T-helper 2 cell treated with Interferon-gamma antibody and Interleukin-4, amounts not matched to agents 100 ng/mL and 5 ng/mL, for 36 hours (primary cell): ENCODE data around the gene CDO1. TPM values are rescaled to one million over a fixed set of nuclear protein-coding genes. Genes with fewer than 3 reads are reported as not detected.

ENCODE experiments used
- intact Hi-C: fragments of 100-400 bp; cut with micrococcal nuclease; formaldehyde crosslinking; loops from one replicate; pipeline ENCODE4 v1.15.1; 2023
- total RNA-seq: library from RNA; stranded (reverse); gene quantifications from 2 replicates; pipeline ENCODE4 v1.2.3, GENCODE V29; 2022

CDO1 gene
- total RNA-seq: 0.09 and 0.23 TPM in 2 replicates

- intact Hi-C loops: loop anchor here (10.0 kb wide), 1 partner anchor 758 kb away; the partner anchor contains the start of gene SEMA6A
Observed at GRCh38 chr5:115816226-115817081, at the start of gene CDO1. CDO1 (minus strand) TSS chr5:115816659; CDS start chr5:115816397, 262 bp downstream.

- intact Hi-C loops: no loop called here
Observed at GRCh38 chr5:115859378-115859777, 42.9 kb upstream of the CDO1 start.

- intact Hi-C loops: no loop called here
Observed at GRCh38 chr5:115858396-115858795, 41.9 kb upstream of the CDO1 start.

- intact Hi-C loops: no loop called here
Observed at GRCh38 chr5:115857626-115858349, 41.3 kb upstream of the CDO1 start.

- intact Hi-C loops: no loop called here
Observed at GRCh38 chr5:115857057-115857479, 40.6 kb upstream of the CDO1 start.

- intact Hi-C loops: no loop called here
Observed at GRCh38 chr5:115855959-115856358, 39.5 kb upstream of the CDO1 start.

GRCh38 chr5:115854139-115854538 is 37.7 kb upstream of the CDO1 start:
- intact Hi-C loops: no loop called here

GRCh38 chr5:115850744-115851416 is 34.4 kb upstream of the CDO1 start:
- intact Hi-C loops: no loop called here

GRCh38 chr5:115849258-115849798 is 32.9 kb upstream of the CDO1 start:
- intact Hi-C loops: loop anchor here (10.0 kb wide), 1 partner anchor 725 kb away; the partner anchor contains the start of gene SEMA6A

GRCh38 chr5:115847290-115847689 is 30.8 kb upstream of the CDO1 start:
- intact Hi-C loops: loop anchor here (10.0 kb wide), 1 partner anchor 728 kb away; the partner anchor contains the start of gene SEMA6A

GRCh38 chr5:115844321-115844817 is 27.9 kb upstream of the CDO1 start:
- intact Hi-C loops: loop anchor here (5.0 to 10.0 kb wide), 4 partner anchors 223 to 730 kb away; partner anchors contain the start of gene SEMA6A

GRCh38 chr5:115843444-115844130 is 27.1 kb upstream of the CDO1 start:
- intact Hi-C loops: loop anchor here (5.0 to 10.0 kb wide), 4 partner anchors 224 to 731 kb away; partner anchors contain the start of gene SEMA6A

GRCh38 chr5:115842952-115843351 is 26.5 kb upstream of the CDO1 start:
- intact Hi-C loops: loop anchor here (5.0 to 10.0 kb wide), 4 partner anchors 224 to 732 kb away; partner anchors contain the start of gene SEMA6A

GRCh38 chr5:115842089-115842935 is 25.9 kb upstream of the CDO1 start:
- intact Hi-C loops: loop anchor here (5.0 to 10.0 kb wide), 4 partner anchors 225 to 732 kb away; partner anchors contain the start of gene SEMA6A

GRCh38 chr5:115841382-115842088 is 25.1 kb upstream of the CDO1 start, which contains the start of the genes AP3S1 and ATG12:
AP3S1 (plus strand) TSS chr5:115841935; CDS start chr5:115842038, 103 bp downstream.
ATG12 (minus strand) TSS chr5:115841565; CDS start chr5:115841552, 13 bp downstream.
- intact Hi-C loops: loop anchor here (1.0 to 10.0 kb wide), 8 partner anchors 215 to 733 kb away; partner anchors contain the start of genes CCDC112, COMMD10, FEM1C and SEMA6A

GRCh38 chr5:115840873-115841272 is 24.4 kb upstream of the CDO1 start:
- intact Hi-C loops: loop anchor here (1.0 to 10.0 kb wide), 8 partner anchors 215 to 734 kb away; partner anchors contain the start of genes CCDC112, COMMD10, FEM1C and SEMA6A

- intact Hi-C loops: loop anchor here (1.0 kb wide), 2 partner anchors 8 to 205 kb away; no protein-coding TSS in a partner anchor
Observed at GRCh38 chr5:115838885-115839518, 22.5 kb upstream of the CDO1 start.
